Cardiac fibroblast (primary cell): ENCODE data around the gene TNNI3K.
A peak's percentile ranks its signal among the peaks of the same experiment; 100 is the strongest.

Source experiments
- DNase-seq, 2 donors: peaks; one replicate each; pipeline versions ENCODE4 v3.0.0 to v3.0.0-alpha.2; 2010; ENCODE audit warnings: low read depth in 2 of 2
- H3K4me3 ChIP-seq, 2 donors: replicated peaks in 1 of 2; 1 replicate in 1 of 2; 2 replicates in 1 of 2; pipeline ENCODE4 v1.5.1; 2011; ENCODE audit warnings: low read depth in 2 of 2, low read length in 2 of 2, mild to moderate bottlenecking in 2 of 2, moderate library complexity in 1 of 2
- CTCF ChIP-seq: IDR thresholded peaks from one replicate; pipeline ENCODE4 v1.5.1; 2011; ENCODE audit warnings: low read depth, mild to moderate bottlenecking, low read length, inconsistent platforms

TNNI3K gene

GRCh38 chr1:74579425-74579824, 344.2 kb downstream of the TNNI3K start:
- no peak overlapping the region for H3K4me3 ChIP-seq
- TF ChIP-seq CTCF: no peak
- DNase-seq: no peak

- DNase-seq: no peak
- no peak for TF ChIP-seq CTCF
- no peak overlapping the region for H3K4me3 ChIP-seq
Measured at GRCh38 chr1:74583397-74583796, 348.2 kb downstream of the TNNI3K start.

GRCh38 chr1:74584185-74584584, 349.0 kb downstream of the TNNI3K start:
- H3K4me3 ChIP-seq: no peak overlapping the region
- TF ChIP-seq CTCF: no peak
- peak; percentile 0 to 13 for DNase-seq

GRCh38 chr1:74586253-74586897, 351.2 kb downstream of the TNNI3K start:
- no peak for DNase-seq
- TF ChIP-seq CTCF: no peak
- H3K4me3 ChIP-seq: no peak overlapping the region

GRCh38 chr1:74587888-74588287, 352.7 kb downstream of the TNNI3K start:
- DNase-seq: no peak
- TF ChIP-seq CTCF: no peak
- H3K4me3 ChIP-seq: no peak overlapping the region

GRCh38 chr1:74590288-74590687, 355.1 kb downstream of the TNNI3K start:
- no peak overlapping the region for H3K4me3 ChIP-seq
- no peak for TF ChIP-seq CTCF
- no peak for DNase-seq

- no peak for TF ChIP-seq CTCF
- no peak for DNase-seq
- H3K4me3 ChIP-seq: no peak overlapping the region
Measured at GRCh38 chr1:74591949-74592348, 356.8 kb downstream of the TNNI3K start.
